Testis (tissue), 2 donors: ENCODE data around the gene PELI1.

Experiments
- POLR2A ChIP-seq: fragments of 450-650 bp; IDR thresholded peaks from one replicate; pipeline ENCODE4 v1.6.1; 2017; ENCODE audit warnings: antibody characterized with exemption, mild to moderate bottlenecking, moderate library complexity
- TF ChIP-seq, protein P1 (sequence below), 3 experiments: fragments of 450-650 bp in 2 of 3; fragments of 200-600 bp in 1 of 3; sonication (generic) in 1 of 3; IDR thresholded peaks; one replicate each; pipeline ENCODE4 v1.5.1; 2016 to 2019; ENCODE audit warnings: antibody characterized with exemption in 3 of 3, mild to moderate bottlenecking in 2 of 3, moderate library complexity in 1 of 3

DNA sequence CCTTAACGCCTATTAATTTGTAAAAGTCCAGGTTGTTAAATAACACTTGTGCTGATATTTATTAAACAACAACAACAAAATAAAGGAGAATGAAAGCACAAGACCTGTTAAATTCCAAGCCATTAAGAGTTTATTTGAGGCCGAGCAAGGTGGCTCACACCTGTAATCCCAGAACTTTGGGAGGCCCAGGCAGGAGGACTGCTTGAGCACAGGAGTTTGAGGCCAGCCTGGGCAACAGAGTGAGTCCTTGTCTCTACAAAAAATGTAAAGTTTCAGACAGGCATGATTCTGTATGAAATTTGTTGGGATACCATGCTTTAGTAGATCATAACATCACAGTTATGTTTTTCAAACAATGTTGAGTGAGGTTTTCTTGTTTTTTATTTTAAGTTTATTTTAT is 17.1 kb downstream of the PELI1 start:
- TF ChIP-seq, protein P1, sequence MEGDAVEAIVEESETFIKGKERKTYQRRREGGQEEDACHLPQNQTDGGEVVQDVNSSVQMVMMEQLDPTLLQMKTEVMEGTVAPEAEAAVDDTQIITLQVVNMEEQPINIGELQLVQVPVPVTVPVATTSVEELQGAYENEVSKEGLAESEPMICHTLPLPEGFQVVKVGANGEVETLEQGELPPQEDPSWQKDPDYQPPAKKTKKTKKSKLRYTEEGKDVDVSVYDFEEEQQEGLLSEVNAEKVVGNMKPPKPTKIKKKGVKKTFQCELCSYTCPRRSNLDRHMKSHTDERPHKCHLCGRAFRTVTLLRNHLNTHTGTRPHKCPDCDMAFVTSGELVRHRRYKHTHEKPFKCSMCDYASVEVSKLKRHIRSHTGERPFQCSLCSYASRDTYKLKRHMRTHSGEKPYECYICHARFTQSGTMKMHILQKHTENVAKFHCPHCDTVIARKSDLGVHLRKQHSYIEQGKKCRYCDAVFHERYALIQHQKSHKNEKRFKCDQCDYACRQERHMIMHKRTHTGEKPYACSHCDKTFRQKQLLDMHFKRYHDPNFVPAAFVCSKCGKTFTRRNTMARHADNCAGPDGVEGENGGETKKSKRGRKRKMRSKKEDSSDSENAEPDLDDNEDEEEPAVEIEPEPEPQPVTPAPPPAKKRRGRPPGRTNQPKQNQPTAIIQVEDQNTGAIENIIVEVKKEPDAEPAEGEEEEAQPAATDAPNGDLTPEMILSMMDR (IDR thresholded peaks at IDR 0.05), result no peak
- TF ChIP-seq POLR2A, result no peak
